Right lobe of liver (tissue), 4 donors: ENCODE results near the gene SLC13A5.

Experiments
- POLR2A ChIP-seq: fragments of 450-650 bp; IDR thresholded peaks from one replicate; pipeline ENCODE4 v1.6.1; 2017; ENCODE audit warnings: antibody characterized with exemption, mild to moderate bottlenecking
- TF ChIP-seq, protein P1 (sequence below), 4 donors: fragments of 200-600 bp in 3 of 4; fragments of 450-650 bp in 1 of 4; IDR thresholded peaks; one replicate each; pipeline versions ENCODE4 v1.5.1 to v1.8.0; 2016 to 2022; ENCODE audit warnings: antibody characterized with exemption in 4 of 4, mild to moderate bottlenecking in 2 of 4
- donor health status: DM: no; HTN: no; CAD: no.
- donor health status: DM: no; HTN: no; CAD: no.
- donor health status: DM: no; HTN: yes; CAD: no.

DNA sequence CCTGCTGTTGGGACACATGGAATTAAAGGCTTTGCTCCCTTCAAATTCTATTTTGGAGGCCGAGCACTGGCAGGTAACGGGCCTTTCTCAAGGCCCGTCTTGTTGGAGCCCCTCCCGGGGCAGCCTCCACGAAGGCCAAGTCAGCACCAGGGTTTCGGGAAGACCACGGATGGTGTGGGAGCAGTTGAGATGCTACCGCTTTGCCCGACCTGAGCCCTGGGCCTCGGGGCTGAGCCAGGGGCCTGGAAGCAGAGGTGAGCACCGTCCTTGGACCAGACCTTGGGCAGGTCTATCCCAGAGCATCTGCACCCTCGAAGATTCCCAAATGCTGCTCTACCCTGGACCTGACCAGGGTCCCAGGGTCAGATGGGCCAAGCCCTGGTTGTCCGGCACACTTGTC is 38.6 kb downstream of the SLC13A5 start:
- TF ChIP-seq, protein P1, sequence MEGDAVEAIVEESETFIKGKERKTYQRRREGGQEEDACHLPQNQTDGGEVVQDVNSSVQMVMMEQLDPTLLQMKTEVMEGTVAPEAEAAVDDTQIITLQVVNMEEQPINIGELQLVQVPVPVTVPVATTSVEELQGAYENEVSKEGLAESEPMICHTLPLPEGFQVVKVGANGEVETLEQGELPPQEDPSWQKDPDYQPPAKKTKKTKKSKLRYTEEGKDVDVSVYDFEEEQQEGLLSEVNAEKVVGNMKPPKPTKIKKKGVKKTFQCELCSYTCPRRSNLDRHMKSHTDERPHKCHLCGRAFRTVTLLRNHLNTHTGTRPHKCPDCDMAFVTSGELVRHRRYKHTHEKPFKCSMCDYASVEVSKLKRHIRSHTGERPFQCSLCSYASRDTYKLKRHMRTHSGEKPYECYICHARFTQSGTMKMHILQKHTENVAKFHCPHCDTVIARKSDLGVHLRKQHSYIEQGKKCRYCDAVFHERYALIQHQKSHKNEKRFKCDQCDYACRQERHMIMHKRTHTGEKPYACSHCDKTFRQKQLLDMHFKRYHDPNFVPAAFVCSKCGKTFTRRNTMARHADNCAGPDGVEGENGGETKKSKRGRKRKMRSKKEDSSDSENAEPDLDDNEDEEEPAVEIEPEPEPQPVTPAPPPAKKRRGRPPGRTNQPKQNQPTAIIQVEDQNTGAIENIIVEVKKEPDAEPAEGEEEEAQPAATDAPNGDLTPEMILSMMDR (IDR thresholded peaks at IDR 0.05) = no peak
- no peak for TF ChIP-seq POLR2A
